ACC112 (cell line): ENCODE measurements around the gene GRIN3A.

ENCODE experiments used
- H2AFZ ChIP-seq: fragments of 200-600 bp; sonication (generic); one replicate; pipeline ENCODE4 v1.6.0; 2017; ENCODE audit warnings: antibody characterized with exemption, low read length; ENCODE audit not compliant: unreplicated experiment
- H3K27ac ChIP-seq: fragments of 200-600 bp; sonication (generic); 2 replicates; pipeline ENCODE4 v1.5.1; 2014; ENCODE audit warnings: low read depth, mild to moderate bottlenecking, antibody characterized with exemption, low read length, moderate library complexity
- H3K27me3 ChIP-seq: fragments of 200-600 bp; sonication (generic); 2 replicates; pipeline ENCODE4 v1.6.1; 2014; ENCODE audit warnings: mild to moderate bottlenecking, antibody characterized with exemption, low read length, moderate library complexity, mixed read lengths; ENCODE audit not compliant: insufficient read depth
- H3K36me3 ChIP-seq: fragments of 200-600 bp; sonication (generic); 2 replicates; pipeline ENCODE4 v1.6.1; 2016; ENCODE audit warnings: mild to moderate bottlenecking, antibody characterized with exemption, low read length, moderate library complexity, mixed read lengths; ENCODE audit not compliant: insufficient read depth
- H3K4me1 ChIP-seq: fragments of 200-600 bp; sonication (generic); one replicate; pipeline ENCODE4 v1.6.1; 2016; ENCODE audit warnings: low read length, mixed read lengths; ENCODE audit not compliant: insufficient read depth, unreplicated experiment, control insufficient read depth
- H3K4me3 ChIP-seq: fragments of 200-600 bp; sonication (generic); 2 replicates; pipeline ENCODE4 v1.5.1; 2014; ENCODE audit warnings: mild to moderate bottlenecking, low read depth, low read length
- H3K79me2 ChIP-seq: fragments of 200-600 bp; sonication (generic); one replicate; pipeline ENCODE4 v1.6.0; 2016; ENCODE audit warnings: low read length; ENCODE audit not compliant: control insufficient read depth, unreplicated experiment, insufficient read depth

The GRIN3A gene

GRCh38 chr9:101705135-101705661 is 33.2 kb downstream of the GRIN3A start:
- no peaks in the 10 kb centered on the region for H3K27me3 ChIP-seq
- H3K27ac ChIP-seq = no peak overlapping the region
- no peaks in the 10 kb centered on the region for H3K36me3 ChIP-seq
- H2AFZ ChIP-seq = no peak overlapping the region
- no peaks in the 10 kb centered on the region for H3K79me2 ChIP-seq
- H3K4me1 ChIP-seq = no peaks in the 10 kb centered on the region
- H3K4me3 ChIP-seq = no peak overlapping the region

GRCh38 chr9:101702257-101702656 is 36.2 kb downstream of the GRIN3A start:
- no peaks in the 10 kb centered on the region for H3K36me3 ChIP-seq
- H3K4me1 ChIP-seq = no peaks in the 10 kb centered on the region
- no peak overlapping the region for H3K4me3 ChIP-seq
- no peaks in the 10 kb centered on the region for H3K79me2 ChIP-seq
- H3K27ac ChIP-seq = no peak overlapping the region
- no peak overlapping the region for H2AFZ ChIP-seq
- H3K27me3 ChIP-seq = no peaks in the 10 kb centered on the region

- Histone ChIP-seq H3K27ac (no peak overlapping the region), H3K4me1 (no peaks in the 10 kb centered on the region), H3K4me3 (no peak overlapping the region), H2AFZ (no peak overlapping the region), H3K27me3 (no peaks in the 10 kb centered on the region), H3K79me2 (no peaks in the 10 kb centered on the region), H3K36me3 (no peaks in the 10 kb centered on the region)
Measured at GRCh38 chr9:101693546-101694336, 44.7 kb downstream of the GRIN3A start.

- H3K79me2 ChIP-seq = no peaks in the 10 kb centered on the region
- H3K36me3 ChIP-seq = no peaks in the 10 kb centered on the region
- no peaks in the 10 kb centered on the region for H3K4me1 ChIP-seq
- no peak overlapping the region for H2AFZ ChIP-seq
- H3K27me3 ChIP-seq = no peaks in the 10 kb centered on the region
- no peak overlapping the region for H3K4me3 ChIP-seq
- no peak overlapping the region for H3K27ac ChIP-seq
Measured at GRCh38 chr9:101691657-101692056, 46.8 kb downstream of the GRIN3A start.

- Histone ChIP-seq H2AFZ (no peak overlapping the region), H3K27me3 (no peaks in the 10 kb centered on the region), H3K4me3 (no peak overlapping the region), H3K27ac (no peak overlapping the region), H3K4me1 (no peaks in the 10 kb centered on the region), H3K79me2 (no peaks in the 10 kb centered on the region), H3K36me3 (no peaks in the 10 kb centered on the region)
Measured at GRCh38 chr9:101689039-101689438, 49.4 kb downstream of the GRIN3A start.

GRCh38 chr9:101684665-101685064 is 53.8 kb downstream of the GRIN3A start:
- Histone ChIP-seq H3K27ac (no peak overlapping the region), H3K36me3 (no peaks in the 10 kb centered on the region), H3K4me3 (no peak overlapping the region), H3K79me2 (no peaks in the 10 kb centered on the region), H2AFZ (no peak overlapping the region), H3K4me1 (no peaks in the 10 kb centered on the region), H3K27me3 (no peaks in the 10 kb centered on the region)

GRCh38 chr9:101683236-101683635 is 55.2 kb downstream of the GRIN3A start:
- Histone ChIP-seq H3K79me2 (no peaks in the 10 kb centered on the region), H2AFZ (no peak overlapping the region), H3K4me1 (no peaks in the 10 kb centered on the region), H3K4me3 (no peak overlapping the region), H3K36me3 (no peaks in the 10 kb centered on the region), H3K27ac (no peak overlapping the region), H3K27me3 (no peaks in the 10 kb centered on the region)

- H3K27ac ChIP-seq = no peak overlapping the region
- no peak overlapping the region for H2AFZ ChIP-seq
- no peaks in the 10 kb centered on the region for H3K36me3 ChIP-seq
- no peaks in the 10 kb centered on the region for H3K79me2 ChIP-seq
- H3K27me3 ChIP-seq = no peaks in the 10 kb centered on the region
- H3K4me3 ChIP-seq = no peak overlapping the region
- H3K4me1 ChIP-seq = no peaks in the 10 kb centered on the region
Measured at GRCh38 chr9:101677861-101678260, 60.6 kb downstream of the GRIN3A start.

- H2AFZ ChIP-seq = no peak overlapping the region
- no peaks in the 10 kb centered on the region for H3K36me3 ChIP-seq
- no peaks in the 10 kb centered on the region for H3K27me3 ChIP-seq
- no peak overlapping the region for H3K27ac ChIP-seq
- H3K4me1 ChIP-seq = no peaks in the 10 kb centered on the region
- H3K79me2 ChIP-seq = no peaks in the 10 kb centered on the region
- H3K4me3 ChIP-seq = no peak overlapping the region
Measured at GRCh38 chr9:101675341-101675740, 63.1 kb downstream of the GRIN3A start.

GRCh38 chr9:101674165-101674564 is 64.3 kb downstream of the GRIN3A start:
- no peak overlapping the region for H3K4me3 ChIP-seq
- no peaks in the 10 kb centered on the region for H3K79me2 ChIP-seq
- H2AFZ ChIP-seq = no peak overlapping the region
- H3K27ac ChIP-seq = no peak overlapping the region
- H3K27me3 ChIP-seq = no peaks in the 10 kb centered on the region
- H3K4me1 ChIP-seq = no peaks in the 10 kb centered on the region
- H3K36me3 ChIP-seq = no peaks in the 10 kb centered on the region

- Histone ChIP-seq H3K79me2 (no peaks in the 10 kb centered on the region), H3K4me3 (no peak overlapping the region), H2AFZ (no peak overlapping the region), H3K36me3 (no peaks in the 10 kb centered on the region), H3K4me1 (no peaks in the 10 kb centered on the region), H3K27me3 (no peaks in the 10 kb centered on the region), H3K27ac (no peak overlapping the region)
Measured at GRCh38 chr9:101673642-101674041, 64.8 kb downstream of the GRIN3A start.
